Measurements from ENCODE around the gene RNF5. TPM values are rescaled to one million over a fixed set of nuclear protein-coding genes. Genes with fewer than 3 reads are reported as not detected.

RNF5 gene, protein sequence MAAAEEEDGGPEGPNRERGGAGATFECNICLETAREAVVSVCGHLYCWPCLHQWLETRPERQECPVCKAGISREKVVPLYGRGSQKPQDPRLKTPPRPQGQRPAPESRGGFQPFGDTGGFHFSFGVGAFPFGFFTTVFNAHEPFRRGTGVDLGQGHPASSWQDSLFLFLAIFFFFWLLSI
- total RNA-seq, result 24.3 and 35.6 TPM in 2 replicates

DNA sequence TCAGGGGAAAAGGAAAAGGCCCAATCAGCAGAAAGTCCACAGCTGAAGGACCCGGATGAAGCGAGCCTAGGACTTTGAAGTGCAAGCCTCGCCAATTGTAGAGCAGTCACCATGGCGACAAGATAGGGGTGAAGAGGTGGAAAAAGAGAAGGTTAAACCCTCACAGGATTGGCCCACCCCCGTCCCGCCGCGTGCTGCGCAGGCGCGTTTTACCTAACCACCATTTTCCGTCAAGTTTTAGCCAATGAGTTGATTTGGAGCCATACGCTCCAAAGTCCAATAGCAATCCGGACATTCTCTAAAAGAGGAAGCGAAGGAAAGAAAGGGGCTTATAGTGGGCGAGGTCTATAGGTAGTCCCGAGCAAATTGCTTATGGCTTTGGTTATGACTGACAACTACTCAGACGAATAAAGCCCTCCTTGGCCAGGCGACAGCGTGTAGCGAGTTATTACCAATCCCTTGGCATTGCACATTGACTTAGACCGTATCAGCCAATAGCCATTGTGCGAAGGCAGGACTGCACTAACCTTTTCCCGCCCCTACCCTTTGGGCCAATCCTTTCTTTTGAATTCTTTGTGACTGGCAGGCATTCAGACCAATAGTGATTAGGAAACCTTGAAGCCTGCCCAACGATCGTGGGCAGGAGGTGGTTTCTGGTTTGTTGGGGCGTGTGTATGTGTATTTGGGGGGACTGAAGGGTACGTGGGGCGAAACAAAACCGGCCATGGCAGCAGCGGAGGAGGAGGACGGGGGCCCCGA is at the start of gene RNF5:
RNF5 (plus strand) TSS at position 618 of the 759 bp plus-strand sequence; CDS start at position 725, 107 bp downstream.

DNA sequence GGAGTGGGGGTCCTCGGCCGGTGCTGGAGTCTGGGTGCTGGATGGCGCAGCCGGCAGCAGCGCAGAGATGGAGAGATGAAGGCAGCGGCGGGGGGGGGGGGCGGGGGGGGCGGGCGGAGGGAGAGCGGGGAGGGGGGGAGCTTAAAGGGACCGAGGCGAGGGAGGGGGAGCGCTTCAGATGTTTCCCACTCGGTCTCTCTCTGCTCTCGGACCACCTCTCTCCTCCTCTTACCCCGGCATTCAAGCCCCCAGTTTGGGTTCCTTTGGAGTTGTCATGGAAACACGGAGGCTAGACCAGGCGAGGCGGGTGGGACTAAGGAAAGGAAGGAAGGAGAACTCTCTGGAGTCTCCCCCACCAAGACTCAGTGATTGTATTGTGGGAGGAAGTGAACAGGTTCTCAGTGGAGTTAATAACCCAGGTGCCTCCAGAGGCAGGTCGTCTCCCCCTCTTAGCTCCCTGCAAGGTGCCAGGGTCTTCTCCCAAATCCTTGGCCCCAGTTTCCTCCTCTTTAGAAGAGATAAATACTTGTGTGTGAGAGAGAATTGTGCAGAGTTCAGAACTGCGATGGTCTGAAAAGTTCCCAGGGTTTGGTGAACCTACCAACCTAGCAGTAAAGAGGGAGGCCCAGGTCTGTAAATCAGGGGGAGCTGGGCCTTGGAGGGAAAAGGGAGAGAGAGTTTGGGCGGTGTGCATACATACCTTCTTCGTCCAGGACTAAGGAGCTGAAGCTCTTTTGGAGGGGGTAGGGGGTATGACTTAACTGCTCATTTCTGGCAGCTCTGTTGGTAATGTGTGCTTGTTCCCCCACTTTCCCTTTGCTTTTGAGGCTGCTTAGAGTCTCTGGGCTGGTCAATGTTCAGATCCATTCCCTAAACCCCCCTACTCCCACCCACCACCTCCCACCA is 26.1 kb upstream of the RNF5 start, which contains the start of gene PRRT1:
PRRT1 (minus strand) TSS at position 77 of the 906 bp plus-strand sequence. CDS start 112 bp downstream, outside the sequence.

DNA sequence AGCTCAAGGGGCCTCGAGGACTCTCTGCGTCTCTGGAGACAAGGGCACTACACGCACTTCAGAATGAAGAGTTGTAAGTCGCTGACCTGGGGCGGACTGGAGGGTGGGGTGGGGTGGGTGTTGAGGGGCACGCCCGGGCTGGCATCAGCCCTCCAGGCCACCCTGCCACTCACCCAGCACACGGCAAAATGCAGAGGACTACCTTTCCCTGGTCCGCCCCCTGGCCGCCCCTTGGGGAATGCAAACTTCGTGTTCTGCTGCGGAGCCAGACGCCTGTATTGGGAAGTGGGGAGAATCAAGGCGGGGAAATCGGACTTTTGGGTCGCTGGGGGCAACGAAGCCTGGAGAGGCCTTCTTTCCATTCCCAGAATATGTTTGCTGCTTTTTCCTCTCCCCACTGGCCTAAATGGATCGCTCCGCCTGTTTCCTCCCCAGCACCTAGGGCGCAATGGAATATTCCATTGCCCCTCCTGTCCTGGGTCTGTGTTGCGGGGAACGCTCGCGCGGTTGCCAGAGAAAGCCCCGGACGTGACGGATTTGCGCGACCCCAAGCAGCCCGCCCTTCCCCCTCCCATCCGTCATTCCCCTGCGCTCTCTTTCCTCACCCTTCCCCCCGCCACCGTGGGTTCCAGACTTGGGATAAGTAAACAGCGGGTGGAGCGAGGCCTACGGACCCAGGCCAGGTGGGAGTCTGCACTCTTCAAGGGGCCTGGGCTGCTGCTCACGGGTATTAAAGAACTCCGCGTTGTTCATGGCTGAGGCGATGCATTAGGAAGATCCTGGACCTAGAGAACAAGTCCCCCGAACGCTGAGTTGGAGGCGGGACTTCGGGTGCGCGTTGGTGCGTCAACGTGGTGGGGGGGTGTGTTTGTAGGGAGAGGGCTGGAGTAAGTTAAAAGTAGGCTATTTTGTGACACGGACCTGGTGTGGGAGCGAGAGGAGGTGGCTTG is 24.4 kb upstream of the RNF5 start, which contains the start of gene PPT2:
PPT2 (plus strand) TSS at position 578 of the 950 bp plus-strand sequence. CDS start 454 bp downstream, outside the sequence.

DNA sequence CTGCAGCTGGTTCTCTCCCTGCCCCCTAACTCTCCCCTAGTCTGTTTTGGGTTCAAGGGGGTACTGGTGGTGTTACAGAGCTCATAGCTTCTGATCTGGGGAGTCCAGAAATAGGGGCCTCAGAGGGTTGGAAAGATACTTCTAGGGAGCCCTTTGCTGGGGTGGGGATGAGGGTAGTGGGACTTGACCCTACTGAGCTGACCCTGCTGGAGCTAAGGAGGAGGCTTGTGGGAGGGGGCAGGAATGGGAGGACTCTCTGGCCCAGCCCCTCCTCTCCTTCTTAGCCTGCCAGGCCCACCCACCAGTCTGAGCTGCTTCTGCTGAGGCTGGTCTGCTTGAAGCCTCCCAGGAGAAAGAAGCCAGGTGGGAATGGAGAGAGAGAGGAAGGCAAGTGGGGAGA is 13.9 kb upstream of the RNF5 start, which contains the start of gene EGFL8:
EGFL8 (plus strand) TSS at position 301 of the 400 bp plus-strand sequence. CDS start 1,571 bp downstream, outside the sequence.

DNA sequence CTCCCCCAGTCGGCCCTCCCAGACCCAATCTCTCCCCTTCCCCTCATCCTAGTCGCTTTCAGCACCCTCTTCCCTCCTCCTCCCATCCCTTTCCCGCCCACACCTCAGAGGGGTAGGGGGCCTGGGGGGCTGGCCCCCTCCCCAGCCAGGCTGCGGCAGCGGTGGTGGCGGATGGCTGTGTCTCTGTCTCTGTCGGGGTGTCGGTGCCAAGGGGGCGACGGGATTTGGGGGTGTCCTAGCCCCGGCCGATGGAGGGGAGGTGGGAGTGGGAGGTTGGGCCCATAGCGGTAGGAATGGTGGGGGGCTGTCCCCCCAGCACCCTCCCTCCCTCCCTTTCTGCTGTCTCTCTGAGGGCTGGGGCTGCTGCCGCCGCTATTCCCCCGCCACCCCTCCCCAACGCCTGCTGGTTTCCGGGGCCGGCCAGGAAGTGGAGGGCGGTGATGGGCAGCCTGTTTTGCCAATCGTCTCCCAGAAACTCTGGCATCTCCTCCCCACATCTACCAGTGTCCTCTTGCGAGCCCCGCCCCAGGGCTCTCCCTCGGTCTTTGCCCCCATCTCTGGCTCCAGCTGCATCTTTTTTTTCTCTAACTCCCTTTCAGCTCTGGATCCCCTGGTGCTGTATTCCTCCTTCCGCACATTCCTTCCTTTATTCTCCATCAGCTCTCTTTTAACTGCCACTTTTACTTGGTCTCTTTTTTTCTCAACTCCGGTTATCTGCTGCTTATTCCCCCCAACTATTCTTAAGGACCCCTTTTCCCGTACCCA is 2.3 kb upstream of the RNF5 start, which contains the start of gene AGPAT1:
AGPAT1 (minus strand) TSS at position 374 of the 765 bp plus-strand sequence. CDS start 4,588 bp downstream, outside the sequence.

DNA sequence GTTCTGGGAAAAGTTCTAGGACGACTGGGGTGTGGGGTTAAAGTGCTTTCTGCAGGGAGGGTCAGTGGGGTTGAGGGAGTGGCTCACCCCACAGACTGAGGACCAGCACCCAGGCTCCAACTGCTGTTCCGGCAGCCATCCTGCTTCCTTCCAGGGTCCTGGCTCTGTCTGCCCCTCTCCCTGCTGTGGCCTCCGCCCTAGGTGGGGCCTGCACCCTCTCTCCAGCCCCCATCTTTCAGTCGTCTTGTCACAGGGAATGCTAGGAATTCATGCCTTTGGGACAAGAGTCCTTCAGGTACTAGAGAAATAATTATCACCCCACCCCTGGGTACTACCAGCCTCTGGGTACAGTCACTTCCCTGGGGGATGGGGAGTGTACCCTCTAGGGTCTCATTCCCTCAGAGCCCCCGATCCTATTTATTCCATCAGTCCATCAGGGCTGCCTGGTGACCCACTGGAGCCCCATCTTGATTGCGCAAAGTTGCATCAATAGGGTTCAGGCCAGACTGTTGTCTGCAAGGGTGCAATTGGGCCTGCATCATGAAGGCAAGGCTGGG is 6.0 kb downstream of the RNF5 start, which contains the start of gene AGER:
AGER (minus strand) TSS at position 170 of the 557 bp plus-strand sequence; CDS start at position 139, 31 bp downstream.

DNA sequence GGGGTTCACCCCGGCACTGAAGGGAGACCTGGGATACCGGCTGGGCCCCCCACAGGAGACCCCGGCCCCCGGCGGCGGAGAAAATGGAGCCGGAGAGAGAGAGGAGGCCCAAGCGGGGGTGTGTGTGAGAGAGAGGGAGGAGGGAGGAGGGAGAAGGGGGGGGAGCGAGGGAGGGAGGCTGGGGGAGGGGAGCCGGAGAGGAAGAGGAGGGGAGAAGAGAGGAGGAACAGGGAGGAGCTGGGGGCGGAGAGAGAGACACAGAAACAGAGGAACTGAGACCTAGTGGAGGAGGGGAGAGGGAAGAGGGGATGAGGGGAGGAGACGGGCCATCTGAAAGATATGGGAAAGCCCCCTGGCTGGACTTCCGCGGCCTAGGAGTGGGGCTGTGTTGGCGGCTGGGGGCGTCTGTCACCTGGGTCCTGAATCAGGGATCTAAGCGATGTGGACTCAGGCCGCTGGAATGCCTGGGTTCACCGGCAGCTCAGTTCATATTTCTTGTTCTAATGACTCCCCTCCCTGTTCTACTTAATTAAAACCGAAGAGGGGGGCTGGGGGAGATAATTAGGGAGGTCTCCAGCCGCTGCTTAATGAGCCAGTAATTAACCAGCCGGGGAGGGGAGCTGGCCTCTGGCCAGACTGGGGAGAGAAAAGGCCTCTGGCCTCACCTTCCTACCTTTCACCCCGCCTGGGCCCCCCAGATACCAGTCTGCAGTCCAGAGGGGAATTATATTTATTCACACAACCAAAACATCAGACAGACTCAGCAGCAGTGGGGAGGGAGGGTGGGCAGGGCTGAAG is 12.0 kb downstream of the RNF5 start, which contains the start of gene PBX2:
PBX2 (minus strand) TSS at position 149 of the 798 bp plus-strand sequence. CDS start 287 bp downstream, outside the sequence.

DNA sequence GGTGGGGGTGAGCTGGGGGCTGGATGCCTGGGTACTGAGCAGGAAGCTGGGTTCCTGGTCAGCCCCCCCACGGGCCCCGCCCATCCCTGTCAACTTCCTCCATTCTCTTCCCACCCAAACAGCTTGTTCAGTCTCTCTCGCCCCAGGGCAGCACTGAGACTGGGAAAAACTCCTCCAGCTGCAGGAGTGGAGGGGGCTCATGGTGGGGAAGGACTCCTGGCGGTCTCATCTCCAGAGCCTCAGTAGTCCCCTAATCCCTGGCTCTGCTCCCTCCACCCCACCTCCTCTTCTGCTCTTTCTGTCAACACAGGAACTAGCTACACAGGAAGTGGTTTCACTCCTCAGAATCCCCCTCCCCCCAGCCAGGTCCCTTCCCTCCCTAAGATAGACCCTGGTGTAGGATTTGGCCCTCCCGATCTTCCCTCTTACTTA is 14.4 kb downstream of the RNF5 start, which contains the start of gene GPSM3:
GPSM3 (minus strand) TSS at position 36 of the 432 bp plus-strand sequence. CDS start 130 bp downstream, outside the sequence.

DNA sequence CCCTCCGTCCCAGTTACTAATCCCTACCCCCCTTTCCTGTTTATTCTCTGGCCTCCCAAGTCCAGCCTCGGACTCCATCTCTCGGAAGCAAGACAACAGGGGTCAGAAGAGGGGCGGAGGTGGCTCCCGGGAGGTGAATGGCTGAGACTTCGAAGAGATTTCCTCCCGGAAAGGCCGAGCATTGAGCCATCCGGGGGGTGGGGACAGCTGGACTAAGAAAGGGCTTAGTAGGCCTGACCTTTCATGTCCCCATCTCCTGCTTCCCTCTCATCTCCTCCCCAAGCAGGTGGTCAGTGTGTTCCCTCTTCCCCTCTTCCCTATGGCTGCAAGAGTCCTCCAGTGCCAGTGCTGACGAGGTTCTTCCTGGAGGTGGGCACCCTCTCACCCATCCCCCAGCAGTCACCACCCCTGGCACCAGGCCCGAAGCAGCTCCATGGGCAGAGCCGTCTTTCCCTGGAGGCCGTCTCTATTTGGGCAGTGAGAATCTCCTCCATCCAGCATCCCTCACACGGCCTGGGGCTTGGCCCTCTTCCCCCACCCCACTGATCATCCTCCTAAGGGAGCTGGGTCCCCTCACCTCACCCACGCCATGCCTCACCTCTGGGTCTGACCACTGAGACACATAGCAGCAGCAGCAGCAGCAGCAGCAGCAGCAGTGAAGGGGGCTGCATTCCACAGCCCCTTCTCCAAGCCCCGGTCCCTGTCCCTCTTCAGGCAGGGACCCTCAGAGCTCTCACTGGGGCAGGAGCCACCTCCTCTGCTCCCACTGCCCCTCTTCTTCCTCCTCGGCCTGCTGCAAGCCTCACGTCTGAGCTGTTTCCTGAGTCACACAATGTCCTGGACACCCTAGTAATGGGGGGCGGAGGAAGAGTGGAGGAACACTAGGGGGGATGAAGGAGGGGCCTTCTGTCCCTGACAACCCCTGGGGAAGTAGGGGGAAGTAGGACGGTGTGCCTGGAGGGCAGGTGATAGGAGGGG is 45.3 kb downstream of the RNF5 start, which contains the start of gene NOTCH4:
NOTCH4 (minus strand) TSS at position 810 of the 978 bp plus-strand sequence; CDS start at position 671, 139 bp downstream.

Small RNAs within 50 kb of the gene (small RNA-seq; reads per million reads assigned to genes)
- gene AL662884.1 (ENCODE audit: low replicate concordance) (not detected), gene MIR6833 (ENCODE audit: low replicate concordance) (not detected)

Other genes with a start within 250 kb of the RNF5 start
- gene CFB, start 232.3 kb upstream of the RNF5 start, total RNA-seq, result 2.3 and 62.8 TPM in 2 replicates
- 125 and 137 TPM in 2 replicates for gene NELFE, start 219.4 kb upstream of the RNF5 start, total RNA-seq
- gene SKIC2, start 219.2 kb upstream of the RNF5 start, total RNA-seq, result 51.0 and 70.0 TPM in 2 replicates
- gene DXO, start 206.3 kb upstream of the RNF5 start, total RNA-seq, result 17.3 and 31.7 TPM in 2 replicates
- 1.7 and 10.3 TPM in 2 replicates for gene C4A, start 196.3 kb upstream of the RNF5 start, total RNA-seq
- gene C4B, start 163.6 kb upstream of the RNF5 start, total RNA-seq, result 1.4 and 6.3 TPM in 2 replicates
- not detected in 2 replicates for gene CYP21A2, start 140.0 kb upstream of the RNF5 start, total RNA-seq
- gene TNXB, start 69.1 kb upstream of the RNF5 start, total RNA-seq, result 3.0 and 81.8 TPM in 2 replicates
- 28.8 and 39.2 TPM in 2 replicates for gene ATF6B, start 50.2 kb upstream of the RNF5 start, total RNA-seq
- 5.9 and 6.4 TPM in 2 replicates for gene FKBPL, start 48.1 kb upstream of the RNF5 start, total RNA-seq
- gene PRRT1, start 26.5 kb upstream of the RNF5 start, total RNA-seq, result 0.29 and 0.44 TPM in 2 replicates
- 25.8 and 46.8 TPM in 2 replicates for gene PPT2, start 24.3 kb upstream of the RNF5 start, total RNA-seq
- 0.44 and 0.86 TPM in 2 replicates for gene EGFL8, start 13.8 kb upstream of the RNF5 start, total RNA-seq
- 43.3 and 48.4 TPM in 2 replicates for gene AGPAT1, start 2.3 kb upstream of the RNF5 start, total RNA-seq
- gene AGER, start 5.8 kb downstream of the RNF5 start, total RNA-seq, result 0.29 and 0.66 TPM in 2 replicates
- gene PBX2, start 11.8 kb downstream of the RNF5 start, total RNA-seq, result 51.4 and 57.8 TPM in 2 replicates
- gene GPSM3, start 14.2 kb downstream of the RNF5 start, total RNA-seq, result 5.5 and 10.9 TPM in 2 replicates
- 0.44 and 1.1 TPM in 2 replicates for gene NOTCH4, start 45.7 kb downstream of the RNF5 start, total RNA-seq
- not detected in 2 replicates for gene TSBP1, start 193.5 kb downstream of the RNF5 start, total RNA-seq
- not detected in 2 replicates for gene BTNL2, start 228.8 kb downstream of the RNF5 start, total RNA-seq